HCT116 (cell line): ENCODE data around the gene PKP1. TPM values are rescaled to one million over a fixed set of nuclear protein-coding genes. Genes with fewer than 3 reads are reported as not detected.

ENCODE experiments used
- ATAC-seq: fragments of 200-7000 bp; cut with Tn5 transposase; 2 replicates; pipeline ENCODE4 v1.9.1; 2020; ENCODE audit warnings: mild to moderate bottlenecking, moderate library complexity
- BruUV-seq: library from RNA; stranded (reverse); fragments of 400-500 nt; replicated peaks from 2 replicates; lab custom pipeline; 2021; lab: Mats Ljungman, UMichigan
- CTCF ChIA-PET: fragments of 300-600 bp; sonication (Branson Sonifier 250); formaldehyde crosslinking; loops from one replicate; lab custom pipeline; 2021; ENCODE audit warnings: antibody characterized with exemption; lab: Charles Lee
- POLR2A ChIA-PET: fragments of 300-600, 350-600 bp; sonication (Branson Sonifier 250); formaldehyde crosslinking; loops from one replicate; lab custom pipeline; 2021; ENCODE audit warnings: antibody characterized with exemption; lab: Charles Lee
- RAD21 ChIA-PET, 2 experiments: fragments of 300-600 bp; sonication (Branson Sonifier 250); formaldehyde crosslinking; loops; one replicate each; lab custom pipeline; 2023; ENCODE audit warnings: low total read pairs in 2 of 2; ENCODE audit not compliant: uncharacterized antibody in 2 of 2, unreplicated experiment in 2 of 2, low non-redundant PET in 1 of 2; lab: Charles Lee
- DNase-seq: peaks from one replicate; pipeline ENCODE4 v3.0.0-alpha.2; 2010; ENCODE audit warnings: low read depth, low spot score
- H2AFZ ChIP-seq: fragments of 200-600 bp; shearing (Covaris generic), sonication (generic); 2 replicates; pipeline ENCODE4 v1.6.1; 2017; ENCODE audit warnings: low read depth, mixed run types, mixed read lengths, antibody characterized with exemption, low read length; ENCODE audit not compliant: poor library complexity, severe bottlenecking
- H3K27ac ChIP-seq: 2 replicates; pipeline ENCODE4 v1.5.1; 2012; ENCODE audit warnings: low read depth, low read length
- H3K27me3 ChIP-seq: fragments of 200-600 bp; sonication (generic); 2 replicates; pipeline ENCODE4 v1.6.1; 2016; ENCODE audit warnings: mixed run types, low read length, mixed read lengths; ENCODE audit not compliant: insufficient read depth
- H3K36me3 ChIP-seq, 2 experiments: fragments of 200-500 bp in 1 of 2; fragments of 200-600 bp in 1 of 2; sonication (Bioruptor generic) in 1 of 2; sonication (generic) in 1 of 2; 2 replicates each; pipeline versions ENCODE4 v1.5.1 to v1.6.1; 2014 to 2016; ENCODE audit warnings: low read length in 2 of 2, inconsistent platforms in 1 of 2, mixed read lengths in 1 of 2, mixed run types in 1 of 2; ENCODE audit not compliant: insufficient read depth in 2 of 2, control insufficient read depth in 1 of 2
- H3K4me1 ChIP-seq, 2 experiments: fragments of 200-600 bp in 1 of 2; sonication (generic) in 1 of 2; 2 replicates each; pipeline versions ENCODE4 v1.5.1 to v1.6.1; 2012 to 2017; ENCODE audit warnings: low read length in 2 of 2, inconsistent platforms in 1 of 2, mild to moderate bottlenecking in 1 of 2, mixed read lengths in 1 of 2, mixed run types in 1 of 2, moderate library complexity in 1 of 2; ENCODE audit not compliant: insufficient read depth in 2 of 2, control insufficient read depth in 1 of 2
- H3K4me2 ChIP-seq: fragments of 200-600 bp; sonication (generic); 2 replicates; pipeline ENCODE4 v1.6.1; 2017; ENCODE audit warnings: mixed run types, low read length, mixed read lengths
- H3K4me3 ChIP-seq, 2 experiments: fragments of 200-600 bp in 1 of 2; sonication (generic) in 1 of 2; replicated peaks in 1 of 2; 2 replicates each; pipeline ENCODE4 v1.5.1; 2011 to 2016; ENCODE audit warnings: low read length in 2 of 2, control low read depth in 1 of 2, low read depth in 1 of 2, mild to moderate bottlenecking in 1 of 2, mixed read lengths in 1 of 2, mixed run types in 1 of 2
- H3K79me2 ChIP-seq: fragments of 200-600 bp; sonication (generic); 2 replicates; pipeline ENCODE4 v1.6.1; 2017; ENCODE audit warnings: mild to moderate bottlenecking, mixed run types, low read length, moderate library complexity, mixed read lengths; ENCODE audit not compliant: insufficient read depth
- H3K9ac ChIP-seq: fragments of 200-600 bp; sonication (generic); 2 replicates; pipeline ENCODE4 v1.6.1; 2016; ENCODE audit warnings: low read length, mixed read lengths
- H3K9me2 ChIP-seq: fragments of 200-600 bp; sonication (generic), shearing (Covaris generic); 2 replicates; pipeline ENCODE4 v1.6.1; 2017; ENCODE audit warnings: mixed run types, mild to moderate bottlenecking, moderate library complexity; ENCODE audit not compliant: insufficient read depth
- H3K9me3 ChIP-seq, 2 experiments: fragments of 200-500 bp in 1 of 2; fragments of 200-600 bp in 1 of 2; sonication (Bioruptor generic) in 1 of 2; sonication (generic) in 1 of 2; 2 replicates each; pipeline ENCODE4 v1.6.1; 2014 to 2017; ENCODE audit warnings: low read length in 2 of 2, mixed read lengths in 2 of 2, inconsistent platforms in 1 of 2, low read depth in 1 of 2, mild to moderate bottlenecking in 1 of 2, mixed run types in 1 of 2, moderate library complexity in 1 of 2; ENCODE audit not compliant: control insufficient read depth in 1 of 2, insufficient read depth in 1 of 2
- H4K20me1 ChIP-seq: fragments of 200-600 bp; sonication (generic), shearing (Covaris generic); 2 replicates; pipeline ENCODE4 v1.6.1; 2017; ENCODE audit warnings: mixed run types, mild to moderate bottlenecking, moderate library complexity; ENCODE audit not compliant: insufficient read depth
- CBX3 ChIP-seq: IDR thresholded peaks from 2 replicates; pipeline ENCODE4 v1.6.1; 2012; ENCODE audit warnings: low read depth
- ELF1 ChIP-seq: IDR thresholded peaks from 2 replicates; pipeline ENCODE4 v1.6.1; 2012; ENCODE audit warnings: low read depth, borderline replicate concordance
- FOSL1 ChIP-seq: IDR thresholded peaks from 2 replicates; pipeline ENCODE4 v1.6.1; 2012; ENCODE audit warnings: low read depth
- POLR2AphosphoS5 ChIP-seq: IDR thresholded peaks from 2 replicates; pipeline ENCODE4 v1.6.1; 2011; ENCODE audit warnings: mild to moderate bottlenecking, low read depth, low read length, moderate library complexity
- RAD21 ChIP-seq: IDR thresholded peaks from 2 replicates; pipeline ENCODE4 v1.6.1; 2012; ENCODE audit warnings: low read depth, mild to moderate bottlenecking
- SIN3A ChIP-seq: IDR thresholded peaks from 2 replicates; pipeline ENCODE4 v1.6.1; 2012; ENCODE audit warnings: low read depth
- intact Hi-C: fragments of 100-400 bp; cut with micrococcal nuclease; formaldehyde crosslinking; loops from 2 replicates; pipeline ENCODE4 v1.10.0; 2022
- total RNA-seq: library from RNA; stranded (reverse); gene quantifications from one replicate; pipeline ENCODE4 v1.2.1, GENCODE V29; 2021; ENCODE audit not compliant: unreplicated experiment
- TF ChIP-seq, protein P1 (sequence below): IDR thresholded peaks from 2 replicates; pipeline ENCODE4 v1.6.1; 2011; ENCODE audit warnings: mild to moderate bottlenecking, low read length, moderate library complexity; ENCODE audit not compliant: insufficient replicate concordance; ENCODE audit errors: extremely low read depth
- TF ChIP-seq, protein P2 (sequence below), 3 experiments: fragments of 200-600 bp in 1 of 3; sonication (generic) in 1 of 3; IDR thresholded peaks in 2 of 3; conservative IDR thresholded peaks in 1 of 3; 2 replicates each; pipeline ENCODE4 v1.5.1; 2012 to 2017; ENCODE audit warnings: low read depth in 2 of 3, low read length in 2 of 3, antibody characterized with exemption in 1 of 3, borderline replicate concordance in 1 of 3, control low read depth in 1 of 3, mild to moderate bottlenecking in 1 of 3, mixed read lengths in 1 of 3, mixed run types in 1 of 3, moderate library complexity in 1 of 3; ENCODE audit not compliant: insufficient read depth in 1 of 3
- TF ChIP-seq, protein P3 (sequence below): IDR thresholded peaks from 2 replicates; pipeline ENCODE4 v1.6.1; 2012

The PKP1 gene
- total RNA-seq, 1 experiment from 2014 or later, result 0.07 TPM

DNA sequence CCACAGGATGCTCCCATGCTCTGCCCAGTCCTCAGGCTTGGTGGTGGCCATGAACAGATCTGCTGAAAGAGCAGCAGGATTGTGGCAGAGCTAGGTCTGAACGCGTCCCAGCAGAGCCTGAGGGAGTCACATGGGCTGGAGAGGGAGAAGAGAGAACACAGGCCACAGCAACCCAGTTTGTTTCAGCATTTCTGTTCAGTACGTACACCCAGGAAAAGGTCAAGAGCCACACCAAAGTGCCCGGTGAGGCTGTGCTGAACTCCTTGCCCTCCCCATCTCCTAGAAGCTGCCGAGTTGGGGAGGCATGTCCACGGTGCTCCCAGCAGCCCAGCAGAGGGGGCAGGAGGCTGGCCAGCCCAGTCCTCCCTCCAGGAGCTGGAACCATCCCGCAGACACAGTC lies 5.5 kb downstream of the PKP1 start:
- H3K9me2 ChIP-seq, result no peaks in the 10 kb centered on the region
- POLR2A ChIA-PET, result no interaction called here
- CTCF ChIA-PET, result interaction anchor here (1.9 to 2.3 kb wide), 2 partner anchors 19 to 29 kb away, joined by 7 to 11 read pairs; no protein-coding TSS in a partner anchor
- no peak overlapping the region for H3K9ac ChIP-seq
- no peaks in the 10 kb centered on the region for H4K20me1 ChIP-seq
- no peaks in the 10 kb centered on the region for H3K9me3 ChIP-seq
- TF ChIP-seq SIN3A, result no peak
- no peak for TF ChIP-seq FOSL1
- TF ChIP-seq ELF1, result no peak
- no peak for TF ChIP-seq CBX3
- TF ChIP-seq, protein P1, sequence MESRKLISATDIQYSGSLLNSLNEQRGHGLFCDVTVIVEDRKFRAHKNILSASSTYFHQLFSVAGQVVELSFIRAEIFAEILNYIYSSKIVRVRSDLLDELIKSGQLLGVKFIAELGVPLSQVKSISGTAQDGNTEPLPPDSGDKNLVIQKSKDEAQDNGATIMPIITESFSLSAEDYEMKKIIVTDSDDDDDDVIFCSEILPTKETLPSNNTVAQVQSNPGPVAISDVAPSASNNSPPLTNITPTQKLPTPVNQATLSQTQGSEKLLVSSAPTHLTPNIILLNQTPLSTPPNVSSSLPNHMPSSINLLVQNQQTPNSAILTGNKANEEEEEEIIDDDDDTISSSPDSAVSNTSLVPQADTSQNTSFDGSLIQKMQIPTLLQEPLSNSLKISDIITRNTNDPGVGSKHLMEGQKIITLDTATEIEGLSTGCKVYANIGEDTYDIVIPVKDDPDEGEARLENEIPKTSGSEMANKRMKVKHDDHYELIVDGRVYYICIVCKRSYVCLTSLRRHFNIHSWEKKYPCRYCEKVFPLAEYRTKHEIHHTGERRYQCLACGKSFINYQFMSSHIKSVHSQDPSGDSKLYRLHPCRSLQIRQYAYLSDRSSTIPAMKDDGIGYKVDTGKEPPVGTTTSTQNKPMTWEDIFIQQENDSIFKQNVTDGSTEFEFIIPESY, result no peak
- TF ChIP-seq RAD21, result no peak; the same call in 1 of the 2 replicates
- H3K4me3 ChIP-seq, result no peak overlapping the region
- H3K79me2 ChIP-seq, result no peaks in the 10 kb centered on the region
- no peak overlapping the region for H3K4me2 ChIP-seq
- H3K36me3 ChIP-seq, result no peaks in the 10 kb centered on the region
- ATAC-seq, result no peak
- RAD21 ChIA-PET, result no interaction called here
- H3K27me3 ChIP-seq, result peaks cover 11% of the 10 kb centered on the region; the same call in 1 of the 2 replicates
- BruUV-seq, result no TSS peak
- intact Hi-C loops, result no loop called here
- peaks cover 11 to 27% of the 10 kb centered on the region in 2 experiments; a peak in 3 of 4 replicates for H3K4me1 ChIP-seq
- H3K27ac ChIP-seq, result no peak overlapping the region
- H2AFZ ChIP-seq, result no peak overlapping the region
- DNase-seq, result no peak

DNA sequence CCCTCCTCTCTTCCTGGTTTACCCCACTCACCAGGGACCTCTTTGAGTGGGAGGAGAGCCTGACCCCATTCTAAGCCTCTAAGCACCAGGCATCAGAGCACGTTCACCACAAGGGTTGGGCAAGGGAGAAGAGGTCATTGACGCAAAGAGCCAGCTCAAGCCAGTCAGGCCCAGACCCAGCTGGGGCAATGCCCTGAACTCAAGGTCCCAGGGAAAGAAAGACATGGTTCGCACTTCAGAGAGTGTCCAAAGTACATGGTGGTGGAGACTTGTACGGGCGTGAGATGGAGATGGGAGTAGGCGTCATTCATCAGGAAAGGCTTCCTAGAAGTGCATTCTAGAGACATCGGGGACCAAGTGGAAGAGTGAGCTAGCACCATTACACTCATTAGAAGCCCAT lies 7.2 kb downstream of the PKP1 start:
- H3K27me3 ChIP-seq, result peaks cover 11% of the 10 kb centered on the region; the same call in 1 of the 2 replicates
- POLR2A ChIA-PET, result no interaction called here
- CTCF ChIA-PET, result interaction anchor here (1.0 to 2.3 kb wide), 6 partner anchors 9 to 71 kb away, joined by 3 to 11 read pairs (median 3); no protein-coding TSS in a partner anchor
- H3K9me2 ChIP-seq, result no peaks in the 10 kb centered on the region
- no peak for TF ChIP-seq RAD21
- TF ChIP-seq, protein P2, sequence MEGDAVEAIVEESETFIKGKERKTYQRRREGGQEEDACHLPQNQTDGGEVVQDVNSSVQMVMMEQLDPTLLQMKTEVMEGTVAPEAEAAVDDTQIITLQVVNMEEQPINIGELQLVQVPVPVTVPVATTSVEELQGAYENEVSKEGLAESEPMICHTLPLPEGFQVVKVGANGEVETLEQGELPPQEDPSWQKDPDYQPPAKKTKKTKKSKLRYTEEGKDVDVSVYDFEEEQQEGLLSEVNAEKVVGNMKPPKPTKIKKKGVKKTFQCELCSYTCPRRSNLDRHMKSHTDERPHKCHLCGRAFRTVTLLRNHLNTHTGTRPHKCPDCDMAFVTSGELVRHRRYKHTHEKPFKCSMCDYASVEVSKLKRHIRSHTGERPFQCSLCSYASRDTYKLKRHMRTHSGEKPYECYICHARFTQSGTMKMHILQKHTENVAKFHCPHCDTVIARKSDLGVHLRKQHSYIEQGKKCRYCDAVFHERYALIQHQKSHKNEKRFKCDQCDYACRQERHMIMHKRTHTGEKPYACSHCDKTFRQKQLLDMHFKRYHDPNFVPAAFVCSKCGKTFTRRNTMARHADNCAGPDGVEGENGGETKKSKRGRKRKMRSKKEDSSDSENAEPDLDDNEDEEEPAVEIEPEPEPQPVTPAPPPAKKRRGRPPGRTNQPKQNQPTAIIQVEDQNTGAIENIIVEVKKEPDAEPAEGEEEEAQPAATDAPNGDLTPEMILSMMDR (IDR thresholded peaks at IDR 0.05 in 2 of 3, conservative IDR thresholded peaks at IDR 0.05 in 1 of 3; ENCODE audit: borderline replicate concordance in 1 of 3, insufficient read depth in 1 of 3, low read depth in 2 of 3, low read length in 2 of 3), result no peak
- no peak for TF ChIP-seq SIN3A
- TF ChIP-seq, protein P3, sequence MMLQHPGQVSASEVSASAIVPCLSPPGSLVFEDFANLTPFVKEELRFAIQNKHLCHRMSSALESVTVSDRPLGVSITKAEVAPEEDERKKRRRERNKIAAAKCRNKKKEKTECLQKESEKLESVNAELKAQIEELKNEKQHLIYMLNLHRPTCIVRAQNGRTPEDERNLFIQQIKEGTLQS, result no peak
- TF ChIP-seq FOSL1, result no peak
- TF ChIP-seq POLR2AphosphoS5, result no peak
- H3K4me1 ChIP-seq, result peaks cover 11 to 31% of the 10 kb centered on the region in 2 experiments; a peak in 3 of 4 replicates
- BruUV-seq, result no TSS peak
- H3K9me3 ChIP-seq, result no peaks in the 10 kb centered on the region
- DNase-seq (no peak), ATAC-seq (no peak)
- intact Hi-C loops, result no loop called here
- no peak overlapping the region for H2AFZ ChIP-seq
- H3K4me2 ChIP-seq, result peak overlapping the region; percentile 45
- H3K4me3 ChIP-seq, result no peak overlapping the region
- H3K36me3 ChIP-seq, result no peaks in the 10 kb centered on the region
- no peaks in the 10 kb centered on the region for H3K79me2 ChIP-seq
- H3K9ac ChIP-seq, result no peak overlapping the region
- RAD21 ChIA-PET, result no interaction called here
- H4K20me1 ChIP-seq, result no peaks in the 10 kb centered on the region
- H3K27ac ChIP-seq, result no peak overlapping the region
